HG03039 (cell line): ENCODE measurements around the gene NRIP1.
"Not testable (repeated sequence)": the region's sequence is repeated elsewhere in the genome, so short reads cannot be mapped to it uniquely, and the experiment has no call there.

ENCODE experiments used
- ATAC-seq: cut with Tn5 transposase; IDR thresholded peaks from one replicate; pipeline ENCODE4 v1.9.1; 2021; ENCODE audit warnings: mild to moderate bottlenecking, moderate library complexity; ENCODE audit not compliant: unreplicated experiment

NRIP1 gene

GRCh38 chr21:15042531-15042930, 22.3 kb downstream of the NRIP1 start:
- ATAC-seq = no peak

GRCh38 chr21:15039607-15040299, 25.0 kb downstream of the NRIP1 start:
- no peak for ATAC-seq

GRCh38 chr21:15037900-15038293, 26.9 kb downstream of the NRIP1 start:
- ATAC-seq = no peak

GRCh38 chr21:15037095-15037899, 27.5 kb downstream of the NRIP1 start:
- no peak for ATAC-seq

- no peak for ATAC-seq
These were observed 28.6 kb downstream of the NRIP1 start for GRCh38 chr21:15036189-15036588.

- no peak for ATAC-seq
These were observed 30.5 kb downstream of the NRIP1 start for GRCh38 chr21:15034126-15034853.

- no peak for ATAC-seq
These were observed 32.9 kb downstream of the NRIP1 start for GRCh38 chr21:15031790-15032357.

- not testable (repeated sequence) for ATAC-seq
These were observed 33.4 kb downstream of the NRIP1 start for GRCh38 chr21:15031362-15031761.

- ATAC-seq = not testable (repeated sequence)
These were observed 33.9 kb downstream of the NRIP1 start for GRCh38 chr21:15030861-15031260.

- no peak for ATAC-seq
These were observed 35.7 kb downstream of the NRIP1 start for GRCh38 chr21:15029077-15029476.

- ATAC-seq = no peak
These were observed 36.6 kb downstream of the NRIP1 start for GRCh38 chr21:15028186-15028585.

- no peak for ATAC-seq
These were observed 37.7 kb downstream of the NRIP1 start for GRCh38 chr21:15027056-15027455.

GRCh38 chr21:15026370-15026769, 38.4 kb downstream of the NRIP1 start:
- no peak for ATAC-seq

- ATAC-seq = no peak
These were observed 41.0 kb downstream of the NRIP1 start for GRCh38 chr21:15023776-15024175.

- ATAC-seq = no peak
These were observed 42.1 kb downstream of the NRIP1 start for GRCh38 chr21:15022608-15023261.

GRCh38 chr21:15020797-15021196, 44.0 kb downstream of the NRIP1 start:
- no peak for ATAC-seq

- no peak for ATAC-seq
These were observed 46.4 kb downstream of the NRIP1 start for GRCh38 chr21:15018382-15018781.

- ATAC-seq = no peak
These were observed 49.0 kb downstream of the NRIP1 start for GRCh38 chr21:15015622-15016471.

GRCh38 chr21:15014221-15014620, 50.6 kb downstream of the NRIP1 start:
- no peak for ATAC-seq

- no peak for ATAC-seq
These were observed 52.8 kb downstream of the NRIP1 start for GRCh38 chr21:15011967-15012366.
